PC-9 (cell line): ENCODE data around the gene OR13J1. TPM values are rescaled to one million over a fixed set of nuclear protein-coding genes. Genes with fewer than 3 reads are reported as not detected.
"Not testable (repeated sequence)": the region's sequence is repeated elsewhere in the genome, so short reads cannot be mapped to it uniquely, and the experiment has no call there.

Experiments used
- BruUV-seq: library from RNA; stranded (reverse); fragments of 400-500 nt; replicated peaks from 2 replicates; lab custom pipeline; 2021; lab: Mats Ljungman, UMichigan
- CTCF ChIA-PET: fragments of 300-600 bp; sonication (Branson Sonifier 250); formaldehyde crosslinking; loops from one replicate; lab custom pipeline; 2022; ENCODE audit warnings: antibody characterized with exemption; lab: Charles Lee
- POLR2A ChIA-PET: fragments of 300-600 bp; sonication (Branson Sonifier 250); formaldehyde crosslinking; loops from one replicate; lab custom pipeline; 2022; ENCODE audit warnings: antibody characterized with exemption; ENCODE audit not compliant: unreplicated experiment; lab: Charles Lee
- DNase-seq, 2 experiments: peaks; one replicate each; pipeline versions ENCODE4 v3.0.0 to v3.0.0-alpha.2; 2015 to 2022; ENCODE audit warnings: mixed read lengths in 1 of 2
- H2AFZ ChIP-seq: fragments of 200-600 bp; sonication (generic); 2 replicates; pipeline ENCODE4 v1.8.1; 2017; ENCODE audit warnings: antibody characterized with exemption
- H3F3A ChIP-seq: fragments of 200-600 bp; sonication (generic); 2 replicates; pipeline ENCODE4 v1.8.1; 2017; ENCODE audit warnings: antibody characterized with exemption, mild to moderate bottlenecking, low read depth; ENCODE audit not compliant: insufficient read depth
- H3K27ac ChIP-seq: fragments of 200-600 bp; sonication (generic); 2 replicates; pipeline ENCODE4 v1.6.1; 2016; ENCODE audit warnings: mixed run types
- H3K27me3 ChIP-seq: fragments of 200-600 bp; sonication (generic); 2 replicates; pipeline ENCODE4 v1.6.1; 2016; ENCODE audit warnings: low read depth, mixed run types; ENCODE audit not compliant: insufficient read depth
- H3K36me3 ChIP-seq: fragments of 200-600 bp; sonication (generic); 2 replicates; pipeline ENCODE4 v1.6.1; 2016; ENCODE audit warnings: low read depth, mixed run types
- H3K4me1 ChIP-seq: fragments of 200-600 bp; sonication (generic); replicated peaks from 2 replicates; pipeline ENCODE4 v1.6.1; 2016; ENCODE audit warnings: mixed run types; ENCODE audit not compliant: insufficient read depth
- H3K4me2 ChIP-seq: fragments of 200-600 bp; sonication (generic); 2 replicates; pipeline ENCODE4 v1.6.1; 2017; ENCODE audit warnings: mixed run types
- H3K4me3 ChIP-seq: fragments of 200-600 bp; sonication (generic); 2 replicates; pipeline ENCODE4 v1.6.1; 2016; ENCODE audit warnings: mixed run types
- H3K79me2 ChIP-seq: fragments of 200-600 bp; sonication (generic); 2 replicates; pipeline ENCODE4 v1.6.1; 2017; ENCODE audit warnings: low read depth, mixed run types
- H3K9me2 ChIP-seq: fragments of 200-600 bp; sonication (generic); 2 replicates; pipeline ENCODE4 v1.8.1; 2017; ENCODE audit warnings: mild to moderate bottlenecking; ENCODE audit not compliant: insufficient read depth
- H3K9me3 ChIP-seq: fragments of 200-600 bp; sonication (generic); 2 replicates; pipeline ENCODE4 v1.8.1; 2016; ENCODE audit warnings: low read depth; ENCODE audit not compliant: insufficient read depth
- H4K20me1 ChIP-seq: fragments of 200-600 bp; sonication (generic); 2 replicates; pipeline ENCODE4 v1.8.1; 2017; ENCODE audit not compliant: insufficient read depth
- CTCF ChIP-seq: fragments of 200-600 bp; sonication (generic); conservative IDR thresholded peaks from 2 replicates; pipeline ENCODE4 v1.6.1; 2017; ENCODE audit warnings: mixed run types, antibody characterized with exemption, mild to moderate bottlenecking, moderate library complexity
- EZH2 ChIP-seq: fragments of 200-600 bp; sonication (generic); IDR thresholded peaks from 2 replicates; pipeline ENCODE4 v1.8.0; 2017; ENCODE audit warnings: antibody characterized with exemption, low read depth
- intact Hi-C: fragments of 100-400 bp; cut with micrococcal nuclease; formaldehyde crosslinking; loops from one replicate; pipeline ENCODE4 v1.10.0; 2022; ENCODE audit not compliant: unreplicated experiment
- total RNA-seq: library from RNA; stranded (reverse); gene quantifications from 2 replicates; pipeline ENCODE4 v1.2.3, GENCODE V29; 2021

Gene OR13J1
- total RNA-seq, 1 experiment from 2014 or later, result not detected

DNA sequence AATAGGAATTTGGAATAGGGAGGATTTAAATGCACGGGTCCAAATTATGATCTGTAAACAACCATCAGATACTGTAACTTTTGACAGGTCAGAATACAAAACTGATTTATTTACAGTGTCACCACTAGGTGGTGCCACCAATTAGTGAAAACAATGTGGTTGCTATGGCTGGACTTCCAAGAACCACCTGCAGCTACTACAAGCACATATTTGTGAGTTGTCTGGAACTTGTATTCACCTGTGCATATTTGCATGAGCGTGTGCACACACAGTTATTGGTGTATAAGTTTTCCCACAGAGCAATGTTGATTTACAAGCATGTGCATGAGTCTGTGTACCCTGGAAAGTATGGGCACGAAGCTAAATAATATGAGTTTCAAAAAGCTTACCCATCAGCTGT is 32.8 kb upstream of the OR13J1 start:
- H3K27ac ChIP-seq, result no peak overlapping the region
- peak in 1 of 2 experiments; percentile 54 for DNase-seq
- no peaks in the 10 kb centered on the region for H3K9me2 ChIP-seq
- no TSS peak for BruUV-seq
- H3K4me3 ChIP-seq, result no peak overlapping the region
- H3K27me3 ChIP-seq, result no peaks in the 10 kb centered on the region
- H3K79me2 ChIP-seq, result no peaks in the 10 kb centered on the region
- no peaks in the 10 kb centered on the region for H3K9me3 ChIP-seq
- H4K20me1 ChIP-seq, result no peaks in the 10 kb centered on the region
- intact Hi-C loops, result loop anchor here (2.0 kb wide), 1 partner anchor 120 kb away; no protein-coding TSS in a partner anchor
- H3F3A ChIP-seq, result peaks cover 20% of the 10 kb centered on the region
- H3K36me3 ChIP-seq, result no peaks in the 10 kb centered on the region
- CTCF ChIA-PET, result interaction anchor here (0.6 kb wide), 2 partner anchors 41 to 120 kb away, joined by 3 to 4 read pairs; no protein-coding TSS in a partner anchor
- POLR2A ChIA-PET, result no interaction called here
- no peak overlapping the region for H3K4me2 ChIP-seq
- H3K4me1 ChIP-seq, result peaks cover 38% of the 10 kb centered on the region
- no peak for TF ChIP-seq EZH2
- peak; percentile 78 for TF ChIP-seq CTCF
- H2AFZ ChIP-seq, result no peak overlapping the region

GRCh38 chr9:35899021-35899420 is 28.8 kb upstream of the OR13J1 start:
- no TSS peak for BruUV-seq
- Histone ChIP-seq H3F3A (no peaks in the 10 kb centered on the region), H4K20me1 (no peaks in the 10 kb centered on the region), H3K79me2 (no peaks in the 10 kb centered on the region), H3K4me2 (no peak overlapping the region), H3K27ac (no peak overlapping the region), H3K9me3 (no peaks in the 10 kb centered on the region), H3K36me3 (no peaks in the 10 kb centered on the region), H3K4me1 (0 out of 2 replicates have a peak, but pooled peaks cover 3% of the 10 kb centered on the region), H3K4me3 (no peak overlapping the region), H2AFZ (no peak overlapping the region), H3K9me2 (no peaks in the 10 kb centered on the region), H3K27me3 (no peaks in the 10 kb centered on the region)
- intact Hi-C loops, result no loop called here
- no peak for TF ChIP-seq EZH2
- TF ChIP-seq CTCF, result no peak
- ChIA-PET CTCF (interaction anchor here (1.0 kb wide), 1 partner anchor 124 kb away, joined by 6 read pairs; no protein-coding TSS in a partner anchor), POLR2A (interaction anchor here (0.6 kb wide), 1 partner anchor 149 kb away, joined by 3 read pairs; no protein-coding TSS in a partner anchor)
- no peak for DNase-seq

DNA sequence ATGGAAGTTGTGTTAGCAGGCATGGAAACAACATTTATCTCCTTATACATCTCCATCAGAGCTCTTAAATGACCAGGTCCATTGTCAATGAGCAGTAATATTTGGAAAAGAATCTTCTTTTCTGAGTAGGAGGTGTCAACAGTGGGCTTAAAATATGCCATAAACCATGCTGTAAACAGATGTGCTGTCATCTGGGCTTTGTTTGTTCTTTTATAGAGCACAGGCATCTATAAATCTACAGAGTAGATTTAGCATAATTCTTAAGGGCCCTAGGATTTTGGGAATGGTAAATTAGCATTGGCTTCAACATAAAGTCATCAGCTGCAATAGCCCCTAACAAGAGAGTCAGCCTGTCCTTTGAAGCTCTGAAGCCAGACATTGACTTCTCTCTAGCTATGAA is 28.1 kb upstream of the OR13J1 start:
- H3K36me3 ChIP-seq, result no peaks in the 10 kb centered on the region
- H3K27ac ChIP-seq, result no peak overlapping the region
- H3F3A ChIP-seq, result no peaks in the 10 kb centered on the region
- H3K27me3 ChIP-seq, result no peaks in the 10 kb centered on the region
- intact Hi-C loops, result no loop called here
- no peaks in the 10 kb centered on the region for H4K20me1 ChIP-seq
- no peak overlapping the region for H3K4me3 ChIP-seq
- CTCF ChIA-PET, result interaction anchor here (1.0 kb wide), 1 partner anchor 125 kb away, joined by 6 read pairs; no protein-coding TSS in a partner anchor
- H3K9me3 ChIP-seq, result no peaks in the 10 kb centered on the region
- H3K4me1 ChIP-seq, result 0 out of 2 replicates have a peak, but pooled peaks cover 3% of the 10 kb centered on the region
- no peaks in the 10 kb centered on the region for H3K9me2 ChIP-seq
- no peak overlapping the region for H3K4me2 ChIP-seq
- no peaks in the 10 kb centered on the region for H3K79me2 ChIP-seq
- no peak for DNase-seq
- no TSS peak for BruUV-seq
- no peak overlapping the region for H2AFZ ChIP-seq
- TF ChIP-seq EZH2 (no peak), CTCF (no peak)
- POLR2A ChIA-PET, result no interaction called here

DNA sequence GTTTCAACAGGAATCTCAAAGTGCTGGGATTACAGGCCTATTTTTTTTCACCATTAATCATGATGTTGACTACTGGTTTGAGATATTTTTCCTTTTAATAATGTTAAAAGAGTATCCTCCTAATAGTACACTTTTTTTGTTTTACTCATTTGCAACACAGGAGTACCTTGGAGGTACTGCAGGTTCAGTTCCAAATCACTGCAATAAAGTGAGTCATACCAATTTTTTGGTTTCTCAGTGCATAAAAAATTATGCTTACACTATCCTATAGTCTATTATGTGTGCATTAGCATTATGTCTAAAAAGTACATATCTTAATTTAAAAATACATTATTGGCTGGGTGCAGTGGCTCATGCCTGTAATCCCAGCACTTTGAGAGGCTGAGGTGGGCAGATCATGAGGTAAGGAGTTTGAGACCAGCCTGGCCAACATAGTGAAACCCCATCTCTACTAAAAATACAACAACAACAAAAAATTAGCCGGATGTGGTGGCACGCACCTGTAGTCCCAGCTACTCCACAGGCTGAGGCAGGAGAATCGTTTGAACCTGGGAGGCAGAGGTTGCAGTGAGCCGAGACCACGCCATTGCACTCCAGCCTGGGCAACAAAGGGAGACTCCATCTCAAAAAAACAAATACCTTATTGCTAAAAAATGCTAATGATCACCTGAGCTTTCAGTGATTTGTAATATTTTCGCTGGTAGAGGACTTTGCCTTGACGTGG is 27.3 kb upstream of the OR13J1 start:
- H3K4me3 ChIP-seq, H3K9me2 ChIP-seq, H3K27me3 ChIP-seq, H2AFZ ChIP-seq, BruUV-seq, DNase-seq, intact Hi-C loops, H3K9me3 ChIP-seq, CTCF ChIA-PET, POLR2A ChIA-PET, H3K36me3 ChIP-seq, H3K4me2 ChIP-seq, H3F3A ChIP-seq, H3K4me1 ChIP-seq, H3K79me2 ChIP-seq, H3K27ac ChIP-seq, H4K20me1 ChIP-seq: not testable (repeated sequence)
